Erythroblast (primary cell): ENCODE measurements around the gene PNPLA5.
A peak's percentile ranks its signal among the peaks of the same experiment; 100 is the strongest.

Experiments
- DNase-seq, 2 experiments: peaks; one replicate each; lab custom pipeline; 2025; lab: John Stamatoyannopoulos, UW
- GATA1 ChIP-seq: IDR thresholded peaks from 2 replicates; pipeline ENCODE4 v1.6.1; 2011; ENCODE audit warnings: low read depth, mild to moderate bottlenecking, control low read depth, low read length, moderate library complexity
- POLR2A ChIP-seq: IDR thresholded peaks from 2 replicates; pipeline ENCODE4 v1.6.1; 2011; ENCODE audit warnings: mild to moderate bottlenecking, low read length

The PNPLA5 gene

DNA sequence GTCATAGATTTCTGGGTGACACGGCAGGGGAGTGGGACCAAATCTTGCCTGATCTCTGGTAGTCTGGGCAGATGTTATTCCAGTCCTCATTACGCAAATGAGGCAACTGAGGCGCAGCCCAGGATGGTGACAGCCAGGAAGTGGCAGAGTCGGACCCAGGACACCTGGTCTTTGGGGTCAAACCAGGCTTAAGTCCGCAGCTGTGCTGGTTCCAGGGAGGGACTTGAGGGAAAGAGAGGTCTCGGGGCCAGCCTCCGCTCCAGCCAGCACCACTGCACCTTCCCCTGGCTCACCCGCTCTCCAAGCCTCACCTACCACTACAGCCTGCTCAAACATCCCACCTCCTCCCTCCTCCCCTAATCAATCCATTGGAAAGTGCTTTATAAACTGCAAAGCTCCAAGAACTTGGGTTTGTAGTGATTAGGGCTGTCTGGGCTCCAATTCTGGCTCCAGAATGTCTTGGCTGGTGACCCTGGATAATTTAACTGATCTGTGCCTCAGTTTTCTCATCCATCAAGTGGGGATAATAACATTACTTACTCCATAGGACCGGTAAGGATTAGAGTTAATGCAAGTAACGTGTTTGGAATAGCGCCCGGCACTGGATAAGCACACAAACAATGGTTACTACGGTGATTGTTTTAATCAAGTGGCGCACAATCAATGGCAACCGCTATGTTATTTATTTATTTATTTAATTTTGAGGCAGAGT is 526 bp upstream of the PNPLA5 start:
- DNase-seq = no peak
- TF ChIP-seq GATA1 (no peak), POLR2A (no peak)

DNA sequence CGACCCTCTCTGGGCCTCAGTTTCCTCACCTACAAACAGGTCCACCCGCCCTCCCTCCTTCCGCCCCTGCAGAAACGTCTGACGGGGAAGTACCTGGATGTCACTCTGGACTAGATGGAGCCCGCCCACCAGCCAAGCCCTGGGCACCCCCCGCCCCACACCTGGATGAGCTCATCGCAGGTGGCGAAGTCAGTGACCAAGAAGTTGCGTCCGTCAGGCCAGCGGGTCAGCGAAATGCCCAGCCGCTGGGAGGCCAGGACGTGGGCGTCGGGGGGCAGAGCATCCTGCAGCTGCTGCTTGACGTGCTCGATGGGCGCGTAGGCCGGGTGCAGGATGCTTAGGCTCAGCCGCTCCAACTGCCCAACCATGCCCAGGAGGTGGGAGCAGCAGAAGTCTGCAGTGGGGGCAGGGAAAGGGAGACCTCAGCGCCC is 897 bp downstream of the PNPLA5 start:
- TF ChIP-seq POLR2A = no peak
- TF ChIP-seq GATA1 = no peak
- no peak for DNase-seq

DNA sequence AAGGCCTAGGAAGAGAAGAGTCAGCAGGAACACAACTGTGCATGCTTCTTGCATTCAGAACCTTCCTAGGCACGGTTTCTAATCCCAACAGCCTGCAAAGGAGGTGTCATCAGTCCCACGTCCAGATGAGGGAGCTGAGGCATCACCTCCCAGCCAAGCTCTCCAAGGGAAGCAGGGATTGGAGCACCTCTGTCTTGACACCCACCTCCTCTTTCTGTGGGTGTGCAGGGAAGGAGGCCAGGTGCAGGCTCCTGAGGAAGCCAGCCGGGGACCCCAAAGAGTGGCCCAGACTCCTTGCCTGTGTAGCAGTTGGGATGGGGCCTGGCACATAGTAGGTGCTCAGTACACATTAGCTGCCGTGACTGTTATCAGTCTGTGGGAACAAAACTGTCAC is 2.0 kb downstream of the PNPLA5 start:
- no peak for DNase-seq
- TF ChIP-seq GATA1 = no peak
- TF ChIP-seq POLR2A = no peak

DNA sequence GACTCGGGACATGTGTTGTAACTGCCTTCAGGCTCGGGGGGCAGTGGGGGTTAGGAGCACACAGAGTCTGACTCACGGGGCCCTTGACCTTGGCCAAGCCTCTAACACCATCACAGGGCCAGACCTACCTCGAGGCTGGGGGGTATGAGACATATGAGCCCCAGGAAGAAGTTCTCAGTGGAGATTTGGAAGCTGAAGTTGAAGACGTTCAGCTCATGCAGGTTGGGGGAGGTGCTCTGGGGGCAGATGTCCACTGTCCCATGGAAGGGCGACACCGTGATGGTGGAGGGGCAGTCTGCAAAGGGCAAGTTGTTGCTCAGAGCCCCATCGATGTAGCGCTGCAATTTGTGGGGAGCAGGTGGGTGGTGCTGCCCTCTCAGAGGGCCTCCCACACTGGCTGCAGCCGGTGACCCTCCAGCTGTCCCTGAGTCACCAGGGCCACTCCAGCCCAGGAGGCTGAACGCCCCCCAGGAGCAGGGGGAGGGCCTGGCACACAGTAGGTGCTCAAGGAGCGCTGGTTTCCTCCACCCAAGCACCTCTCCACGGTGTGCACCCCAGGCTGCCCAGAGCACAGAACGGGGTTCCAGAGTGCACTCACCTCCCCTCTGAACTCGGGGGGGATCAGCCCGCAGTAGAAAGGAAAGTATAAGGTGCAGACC is 2.5 kb downstream of the PNPLA5 start:
- TF ChIP-seq GATA1 = no peak
- TF ChIP-seq POLR2A = no peak

DNA sequence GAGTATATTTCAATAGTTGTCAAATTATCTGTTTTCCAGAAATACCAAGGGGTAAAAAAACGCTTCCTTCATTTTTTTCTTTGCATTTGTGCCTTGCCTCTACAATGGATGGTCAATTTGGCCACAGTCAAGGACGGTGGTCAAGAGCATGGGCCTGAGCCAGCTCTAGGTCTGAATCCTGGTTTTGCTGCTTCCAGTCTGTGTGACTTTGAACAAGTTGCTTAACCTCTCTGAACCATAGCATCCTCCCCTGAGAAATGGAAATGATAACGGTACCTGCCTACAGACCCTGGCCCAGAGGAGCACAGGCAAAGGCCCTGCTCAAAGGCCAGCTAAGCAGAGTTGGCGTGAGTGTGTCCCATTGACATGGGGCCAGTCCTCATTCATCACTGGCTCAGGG is 3.1 kb downstream of the PNPLA5 start:
- no peak for DNase-seq
- TF ChIP-seq GATA1 (no peak), POLR2A (no peak)

More for the DNA sequence above, 2.5 kb downstream of the PNPLA5 start:
- DNase-seq = no peak

DNA sequence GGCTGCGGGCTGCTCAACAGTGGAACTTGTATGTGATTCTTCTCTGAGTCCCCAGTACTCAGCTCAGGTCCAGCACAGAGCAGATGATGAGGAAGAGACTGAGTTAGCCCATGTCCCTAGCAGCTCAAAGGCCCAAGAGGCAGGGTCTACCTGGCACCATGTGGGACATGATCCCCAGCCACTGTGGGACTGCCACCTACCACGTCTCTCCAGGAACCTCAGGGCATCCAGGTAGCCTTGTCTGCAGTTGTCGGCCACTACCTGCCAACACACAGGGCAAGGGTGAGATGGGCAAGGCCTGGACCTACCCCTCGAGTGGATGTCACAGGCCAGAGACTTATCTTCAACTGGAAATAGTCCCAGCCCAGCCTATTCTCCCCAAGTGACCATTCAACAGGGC is 4.4 kb downstream of the PNPLA5 start:
- no peak for DNase-seq

DNA sequence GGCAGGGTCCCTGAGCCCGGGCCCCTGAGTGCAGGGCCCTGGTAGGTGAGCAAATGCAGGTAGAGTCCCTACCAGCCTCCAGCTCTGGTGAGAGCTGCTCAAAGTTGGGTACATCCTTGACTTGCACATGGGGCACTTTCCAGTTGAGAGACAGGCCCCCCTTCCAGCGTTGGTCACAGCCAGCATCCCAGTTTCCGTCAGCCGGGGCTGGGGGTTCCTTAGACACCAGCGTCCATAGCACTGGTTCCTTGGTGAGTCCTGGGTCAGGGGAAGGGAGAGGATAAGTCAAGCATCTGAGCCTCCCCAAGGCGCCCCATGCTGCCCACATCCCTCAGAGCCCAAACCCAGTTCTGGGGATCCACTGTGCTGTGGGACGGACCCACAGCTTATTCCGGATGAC is 5.6 kb downstream of the PNPLA5 start:
- TF ChIP-seq GATA1 = no peak
- no peak for TF ChIP-seq POLR2A
- no peak for DNase-seq

More for the DNA sequence above, 4.4 kb downstream of the PNPLA5 start:
- TF ChIP-seq GATA1 = no peak
- TF ChIP-seq POLR2A = no peak

- DNase-seq = no peak
- TF ChIP-seq GATA1 (no peak), POLR2A (no peak)
Observed at GRCh38 chr22:43885786-43886185, 6.0 kb downstream of the PNPLA5 start.

- no peak for DNase-seq
- TF ChIP-seq POLR2A (no peak), GATA1 (no peak)
Observed at GRCh38 chr22:43885319-43885671, 6.5 kb downstream of the PNPLA5 start.

GRCh38 chr22:43884600-43885318 is 7.1 kb downstream of the PNPLA5 start:
- peak; percentile 46 to 67 for DNase-seq
- TF ChIP-seq GATA1 (no peak), POLR2A (no peak)

GRCh38 chr22:43883719-43884415 is 7.9 kb downstream of the PNPLA5 start:
- DNase-seq = no peak
- TF ChIP-seq POLR2A (no peak), GATA1 (no peak)

- DNase-seq = peak; percentile 68 to 83
- TF ChIP-seq POLR2A (no peak), GATA1 (no peak)
Observed at GRCh38 chr22:43883012-43883661, 8.7 kb downstream of the PNPLA5 start.
